ENCODE data around the gene BOD1L1. TPM values are rescaled to one million over a fixed set of nuclear protein-coding genes. Genes with fewer than 3 reads are reported as not detected.
A peak's percentile ranks its signal among the peaks of the same experiment; 100 is the strongest.

The BOD1L1 gene
- total RNA-seq, 1 experiment from 2014 or later = 40.4 TPM

DNA sequence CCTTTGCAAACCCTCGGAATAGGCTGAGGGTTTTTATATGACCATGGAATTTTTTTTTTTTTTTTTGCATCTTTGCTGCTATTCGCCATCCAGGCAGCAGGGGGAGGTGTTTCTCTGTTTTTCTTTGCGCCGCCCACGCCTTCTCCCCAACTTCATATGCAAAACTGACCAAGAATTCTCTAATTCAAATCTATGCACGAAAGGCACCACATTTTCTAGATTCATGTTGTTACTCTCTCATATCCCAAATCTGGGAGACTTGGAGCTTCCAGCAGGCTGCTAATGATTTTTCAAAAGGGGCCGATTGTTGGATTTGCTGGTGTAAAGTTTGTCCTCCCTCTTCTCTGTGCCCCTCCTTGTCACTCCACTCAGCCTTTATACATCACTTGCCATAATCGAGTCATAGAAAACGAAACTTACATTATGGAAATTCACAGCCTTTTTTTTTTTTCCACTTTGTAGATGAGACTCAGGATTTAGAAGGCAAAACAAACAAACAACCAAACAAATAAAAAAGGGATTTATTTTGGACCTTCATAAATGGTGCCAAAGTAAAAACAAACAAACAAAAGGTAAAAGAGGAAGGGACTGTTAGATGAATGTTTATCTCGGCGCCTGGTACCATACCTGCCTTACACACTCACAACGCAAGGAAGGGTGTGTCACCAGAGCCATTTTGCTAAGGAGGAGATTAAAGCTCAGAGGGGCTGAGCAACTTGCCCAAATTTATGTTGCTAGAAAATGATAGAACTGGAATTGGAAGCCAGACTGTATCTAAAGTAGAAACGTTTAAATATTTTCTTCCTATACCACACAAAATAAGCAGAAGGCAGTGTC, 29.3 kb upstream of the BOD1L1 start:
- no peaks in the 10 kb centered on the region for H4K20me1 ChIP-seq (ENCODE audit: insufficient read depth)
- no peaks in the 10 kb centered on the region; the same call in 1 of the 2 replicates for H3F3A ChIP-seq (ENCODE audit: insufficient read depth, low read depth)
- BruUV-seq (replicated peaks) = no TSS peak
- POLR2A ChIA-PET (ENCODE audit: unreplicated experiment) = interaction anchor here (0.6 kb wide), 2 partner anchors 219 to 233 kb away, joined by 4 to 5 read pairs; no protein-coding TSS in a partner anchor
- CTCF ChIA-PET = interaction anchor here (0.7 to 1.3 kb wide), 2 partner anchors 153 to 251 kb away, joined by 3 to 12 read pairs; no protein-coding TSS in a partner anchor
- H3K4me1 ChIP-seq (replicated peaks; ENCODE audit: insufficient read depth) = peaks cover 20% of the 10 kb centered on the region
- H3K27ac ChIP-seq = peak overlapping the region; percentile 65
- H3K79me2 ChIP-seq (ENCODE audit: low read depth) = no peaks in the 10 kb centered on the region
- H3K4me2 ChIP-seq = peak overlapping the region; percentile 71
- H3K9me2 ChIP-seq (ENCODE audit: insufficient read depth) = no peaks in the 10 kb centered on the region
- peak; percentile 86 for TF ChIP-seq CTCF (conservative IDR thresholded peaks at IDR 0.05)
- no peak for TF ChIP-seq EZH2 (IDR thresholded peaks at IDR 0.05; ENCODE audit: low read depth)
- intact Hi-C loops (cut with micrococcal nuclease; ENCODE audit: unreplicated experiment) = loop anchor here (1.0 to 10.0 kb wide), 9 partner anchors 236 to 1506 kb away; partner anchors contain the start of gene CPEB2
- H3K4me3 ChIP-seq = peak overlapping the region; percentile 47; the same call in 1 of the 2 replicates
- H3K36me3 ChIP-seq (ENCODE audit: low read depth) = no peaks in the 10 kb centered on the region
- peak; percentile 35 to 60 for DNase-seq
- H3K9me3 ChIP-seq (ENCODE audit: insufficient read depth, low read depth) = no peaks in the 10 kb centered on the region
- no peaks in the 10 kb centered on the region for H3K27me3 ChIP-seq (ENCODE audit: insufficient read depth, low read depth)
- H2AFZ ChIP-seq = 0 out of 2 replicates have a peak overlapping the region, but pooled peaks have one; percentile 36

DNA sequence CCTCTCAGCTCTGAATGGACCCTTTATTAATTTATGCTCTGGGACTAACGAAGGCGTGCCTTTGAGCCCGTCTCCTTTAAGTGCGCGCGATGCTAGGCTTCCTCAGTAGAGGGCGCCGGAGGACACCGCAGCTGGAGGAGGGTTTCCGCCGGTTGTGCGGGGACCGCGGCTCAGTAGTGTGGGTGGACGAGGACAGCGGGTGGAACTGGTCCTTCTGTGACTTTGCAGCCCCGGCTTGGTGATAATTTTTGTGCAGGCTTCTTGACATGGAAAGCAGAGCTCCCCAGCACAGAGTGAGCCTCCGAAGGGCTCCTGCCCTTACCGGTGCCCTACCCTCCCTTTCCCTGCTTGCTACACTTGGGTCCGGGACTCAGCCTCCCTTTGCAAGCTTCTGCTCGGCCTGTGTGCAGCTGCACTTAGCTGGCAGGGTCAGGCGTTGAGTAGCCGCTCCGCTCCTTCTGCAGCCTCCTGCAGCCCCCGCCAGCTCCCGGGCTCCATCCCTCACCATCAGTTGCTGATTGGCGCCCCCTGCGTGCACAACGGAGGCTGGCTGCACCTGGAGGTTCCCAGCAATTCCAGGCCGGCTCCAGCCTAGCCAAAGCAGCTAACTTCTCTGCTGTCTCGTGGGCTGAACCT, 26.8 kb upstream of the BOD1L1 start:
- H3K4me3 ChIP-seq = peak overlapping the region; percentile 69
- no peak overlapping the region for H3K27ac ChIP-seq
- peak; percentile 50 to 82 for DNase-seq
- no peaks in the 10 kb centered on the region for H3K9me2 ChIP-seq (ENCODE audit: insufficient read depth)
- H3K4me1 ChIP-seq (replicated peaks; ENCODE audit: insufficient read depth) = peaks cover 20% of the 10 kb centered on the region
- ChIA-PET CTCF (interaction anchor here (1.0 to 1.2 kb wide), 3 partner anchors 14 to 1134 kb away, joined by 3 to 5 read pairs (median 4); no protein-coding TSS in a partner anchor), POLR2A (ENCODE audit: unreplicated experiment) (interaction anchor here (0.6 kb wide), 1 partner anchor 1414 kb away, joined by 3 read pairs; no protein-coding TSS in a partner anchor)
- H3K9me3 ChIP-seq (ENCODE audit: insufficient read depth, low read depth) = no peaks in the 10 kb centered on the region
- H3K79me2 ChIP-seq (ENCODE audit: low read depth) = no peaks in the 10 kb centered on the region
- no peaks in the 10 kb centered on the region for H3K27me3 ChIP-seq (ENCODE audit: insufficient read depth, low read depth)
- BruUV-seq (replicated peaks) = no TSS peak
- H3F3A ChIP-seq (ENCODE audit: insufficient read depth, low read depth) = no peaks in the 10 kb centered on the region; the same call in 1 of the 2 replicates
- TF ChIP-seq EZH2 (IDR thresholded peaks at IDR 0.05; ENCODE audit: low read depth) (no peak), CTCF (conservative IDR thresholded peaks at IDR 0.05) (peak; percentile 83)
- peak overlapping the region; percentile 78 for H2AFZ ChIP-seq
- no peaks in the 10 kb centered on the region for H3K36me3 ChIP-seq (ENCODE audit: low read depth)
- intact Hi-C loops (cut with micrococcal nuclease; ENCODE audit: unreplicated experiment) = loop anchor here (5.0 to 10.0 kb wide), 6 partner anchors 511 to 1803 kb away; no protein-coding TSS in a partner anchor
- H3K4me2 ChIP-seq = peak overlapping the region; percentile 81
- no peaks in the 10 kb centered on the region for H4K20me1 ChIP-seq (ENCODE audit: insufficient read depth)

DNA sequence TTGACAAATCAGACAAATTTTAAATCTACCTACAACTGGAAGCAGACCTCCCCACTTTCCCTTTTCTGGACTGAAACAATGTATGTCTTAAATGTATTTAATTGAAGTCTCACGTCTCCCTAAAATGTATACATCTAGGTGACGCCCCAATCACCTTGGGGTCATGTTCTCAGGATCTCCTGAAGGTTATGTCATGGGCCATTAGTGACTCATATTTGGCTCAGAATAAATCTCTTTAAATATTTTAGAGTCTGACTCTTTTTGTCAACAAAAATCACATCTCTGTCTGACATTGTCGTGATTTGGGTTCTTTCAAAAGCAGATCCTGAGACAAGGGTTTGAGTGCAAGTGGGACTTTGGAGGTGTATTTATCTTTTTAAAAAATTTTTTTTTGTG, 26.2 kb upstream of the BOD1L1 start:
- H3K27ac ChIP-seq = no peak overlapping the region
- no peaks in the 10 kb centered on the region; the same call in 1 of the 2 replicates for H3F3A ChIP-seq (ENCODE audit: insufficient read depth, low read depth)
- no peaks in the 10 kb centered on the region for H3K79me2 ChIP-seq (ENCODE audit: low read depth)
- no peak for TF ChIP-seq CTCF (conservative IDR thresholded peaks at IDR 0.05)
- TF ChIP-seq EZH2 (IDR thresholded peaks at IDR 0.05; ENCODE audit: low read depth) = no peak
- POLR2A ChIA-PET (ENCODE audit: unreplicated experiment) = interaction anchor here (0.6 kb wide), 1 partner anchor 1415 kb away, joined by 3 read pairs; no protein-coding TSS in a partner anchor
- no TSS peak for BruUV-seq (replicated peaks)
- CTCF ChIA-PET = interaction anchor here (1.0 to 1.2 kb wide), 3 partner anchors 13 to 1135 kb away, joined by 3 to 5 read pairs (median 4); no protein-coding TSS in a partner anchor
- peak overlapping the region; percentile 69; the same call in 1 of the 2 replicates for H3K4me3 ChIP-seq
- peaks cover 20% of the 10 kb centered on the region for H3K4me1 ChIP-seq (replicated peaks; ENCODE audit: insufficient read depth)
- no peaks in the 10 kb centered on the region for H3K27me3 ChIP-seq (ENCODE audit: insufficient read depth, low read depth)
- peak in 1 of 2 experiments; percentile 47 for DNase-seq
- no peak overlapping the region for H2AFZ ChIP-seq
- intact Hi-C loops (cut with micrococcal nuclease; ENCODE audit: unreplicated experiment) = loop anchor here (5.0 to 10.0 kb wide), 6 partner anchors 511 to 1804 kb away; no protein-coding TSS in a partner anchor
- H3K36me3 ChIP-seq (ENCODE audit: low read depth) = no peaks in the 10 kb centered on the region
- no peaks in the 10 kb centered on the region for H3K9me3 ChIP-seq (ENCODE audit: insufficient read depth, low read depth)
- no peaks in the 10 kb centered on the region for H4K20me1 ChIP-seq (ENCODE audit: insufficient read depth)
- no peaks in the 10 kb centered on the region for H3K9me2 ChIP-seq (ENCODE audit: insufficient read depth)
- peak overlapping the region; percentile 81 for H3K4me2 ChIP-seq

All from PC-9 (cell line).